Sigmoid colon (tissue), 7 donors: ENCODE results near the gene RYR3. TPM values are rescaled to one million over a fixed set of nuclear protein-coding genes. Genes with fewer than 3 reads are reported as not detected.

Source experiments
- DNase-seq: peaks from one replicate; pipeline ENCODE4 v3.0.0-alpha.2; 2019
- H3K27ac ChIP-seq, 4 donors: fragments of 200-600 bp; sonication (generic); one replicate each; pipeline ENCODE4 v1.5.1; 2016 to 2019; ENCODE audit warnings: mild to moderate bottlenecking in 1 of 4
- H3K27me3 ChIP-seq, 3 donors: fragments of 200-600 bp; sonication (generic); one replicate each; pipeline ENCODE4 v1.5.1; 2019; ENCODE audit warnings: mild to moderate bottlenecking in 1 of 3
- H3K36me3 ChIP-seq, 4 donors: fragments of 200-600 bp; sonication (generic); one replicate each; pipeline ENCODE4 v1.5.1; 2016 to 2019
- H3K4me1 ChIP-seq, 4 donors: fragments of 200-600 bp; sonication (generic); one replicate each; pipeline ENCODE4 v1.5.1; 2017 to 2019
- H3K4me3 ChIP-seq, 4 donors: fragments of 200-600 bp; sonication (generic); one replicate each; pipeline ENCODE4 v1.5.1; 2017 to 2019; ENCODE audit warnings: mild to moderate bottlenecking in 2 of 4, moderate library complexity in 1 of 4
- H3K9me3 ChIP-seq, 4 donors: fragments of 200-600 bp in 3 of 4; sonication (generic) in 3 of 4; one replicate each; pipeline versions ENCODE4 v1.5.1 to v1.6.1; 2013 to 2019
- EP300 ChIP-seq, 4 donors: sonication (generic); formaldehyde crosslinking; IDR thresholded peaks; one replicate each; pipeline ENCODE4 v1.6.1; 2017; ENCODE audit warnings: antibody characterized with exemption in 4 of 4
- POLR2A ChIP-seq, 2 donors: fragments of 450-650 bp; IDR thresholded peaks; one replicate each; pipeline ENCODE4 v1.6.1; 2016; ENCODE audit warnings: antibody characterized with exemption in 2 of 2, mild to moderate bottlenecking in 2 of 2, moderate library complexity in 2 of 2
- POLR2AphosphoS5 ChIP-seq, 4 donors: sonication (generic); formaldehyde crosslinking; IDR thresholded peaks; one replicate each; pipeline ENCODE4 v1.6.1; 2017; ENCODE audit warnings: antibody characterized with exemption in 4 of 4
- WGBS, 2 donors: extraction: QIAGEN DNeasy Blood & Tissue Kit; methylation state at CpG; one replicate each; pipeline ENCODE4 v1.1.7; 2013; 5-methylcytosine and 5-hydroxymethylcytosine counted together
- intact Hi-C: fragments of 100-400 bp; cut with DNase I; formaldehyde crosslinking; loops from one replicate; pipeline ENCODE4 v1.15.1; 2023
- polyA plus RNA-seq, 3 donors: library from polyadenylated mRNA; stranded (reverse); fragments of 200-250 nt; gene quantifications; one replicate each; pipeline ENCODE4 v1.2.3, GENCODE V29; 2013
- total RNA-seq, 4 donors: library from RNA; depleted of rRNA; stranded (reverse); fragments of >200 nt; gene quantifications; one replicate each; pipeline ENCODE4 v1.1.0, GENCODE V29; 2016
- TF ChIP-seq, protein P1 (sequence below), 4 experiments: fragments of 450-650 bp in 3 of 4; fragments of 200-600 bp in 1 of 4; IDR thresholded peaks; one replicate each; pipeline ENCODE4 v1.5.1; 2016 to 2019; ENCODE audit warnings: antibody characterized with exemption in 4 of 4, mild to moderate bottlenecking in 3 of 4, moderate library complexity in 2 of 4
- donor health status: healthy with polysubstance abuse.
- donor health status: Bipolar disorder and iron deficiency.
- donor health status: healthy.

RYR3 gene
- total and polyA plus RNA-seq, 7 donors: 0.38 to 29.1 (median 10.5) TPM; not detected in 1

DNA sequence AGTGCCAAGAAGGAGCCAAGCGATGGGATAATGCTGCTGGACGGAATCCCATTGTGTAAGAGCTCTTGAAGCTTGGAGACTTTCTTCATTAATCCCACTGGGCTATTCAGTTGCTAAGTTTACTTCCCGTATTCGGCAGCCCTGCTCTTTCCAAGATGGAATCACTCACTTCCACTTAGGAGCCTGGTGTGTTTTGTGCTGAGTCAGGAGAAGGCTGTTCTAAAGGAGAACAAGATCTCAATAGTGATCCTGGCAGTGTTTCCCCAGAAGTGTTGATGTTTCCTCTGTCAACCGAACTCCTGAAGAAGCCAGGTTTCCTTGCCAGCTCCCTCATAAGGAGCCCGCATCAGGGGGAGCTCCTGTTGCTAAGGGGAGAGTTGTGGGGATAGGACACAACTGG, 387.4 kb downstream of the RYR3 start:
- intact Hi-C loops: no loop called here

DNA sequence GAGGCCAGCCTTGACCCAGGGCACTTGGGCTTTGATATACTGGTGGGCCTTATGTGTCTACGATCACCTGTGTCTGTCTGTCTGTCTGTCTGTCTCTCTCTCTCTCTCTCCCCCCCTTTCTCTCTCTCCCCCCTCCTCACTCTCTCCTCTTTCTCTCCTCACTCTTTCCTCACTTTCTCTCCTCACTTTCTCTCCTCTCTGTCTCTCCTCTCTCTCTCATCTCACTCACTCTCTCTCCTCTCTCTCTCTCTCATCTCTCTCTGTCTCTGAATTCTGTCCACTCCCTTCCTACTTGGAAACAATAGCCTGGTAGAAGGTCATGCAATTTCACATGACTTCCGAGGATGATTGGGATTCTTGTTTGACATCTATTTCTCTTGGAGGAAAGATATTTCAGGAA, 388.4 kb downstream of the RYR3 start:
- H3K36me3 ChIP-seq: peaks cover 0 to 7% (median 0%) of the 10 kb centered on the region in 4 donors
- TF ChIP-seq, protein P1, sequence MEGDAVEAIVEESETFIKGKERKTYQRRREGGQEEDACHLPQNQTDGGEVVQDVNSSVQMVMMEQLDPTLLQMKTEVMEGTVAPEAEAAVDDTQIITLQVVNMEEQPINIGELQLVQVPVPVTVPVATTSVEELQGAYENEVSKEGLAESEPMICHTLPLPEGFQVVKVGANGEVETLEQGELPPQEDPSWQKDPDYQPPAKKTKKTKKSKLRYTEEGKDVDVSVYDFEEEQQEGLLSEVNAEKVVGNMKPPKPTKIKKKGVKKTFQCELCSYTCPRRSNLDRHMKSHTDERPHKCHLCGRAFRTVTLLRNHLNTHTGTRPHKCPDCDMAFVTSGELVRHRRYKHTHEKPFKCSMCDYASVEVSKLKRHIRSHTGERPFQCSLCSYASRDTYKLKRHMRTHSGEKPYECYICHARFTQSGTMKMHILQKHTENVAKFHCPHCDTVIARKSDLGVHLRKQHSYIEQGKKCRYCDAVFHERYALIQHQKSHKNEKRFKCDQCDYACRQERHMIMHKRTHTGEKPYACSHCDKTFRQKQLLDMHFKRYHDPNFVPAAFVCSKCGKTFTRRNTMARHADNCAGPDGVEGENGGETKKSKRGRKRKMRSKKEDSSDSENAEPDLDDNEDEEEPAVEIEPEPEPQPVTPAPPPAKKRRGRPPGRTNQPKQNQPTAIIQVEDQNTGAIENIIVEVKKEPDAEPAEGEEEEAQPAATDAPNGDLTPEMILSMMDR (IDR thresholded peaks at IDR 0.05): no peak
- TF ChIP-seq POLR2A (IDR thresholded peaks at IDR 0.05) (no peak), POLR2AphosphoS5 (IDR thresholded peaks at IDR 0.05) (no peak), EP300 (IDR thresholded peaks at IDR 0.05) (no peak)
- no peaks in the 10 kb centered on the region for H3K27me3 ChIP-seq
- intact Hi-C loops: no loop called here
- no peak overlapping the region for H3K4me3 ChIP-seq
- H3K4me1 ChIP-seq: peaks cover 0 to 5% (median 0%) of the 10 kb centered on the region in 4 donors
- no peak for DNase-seq
- WGBS, 2 donors: 85 to 94% methylated on average over 2 of the region's 2 CpGs
- H3K9me3 ChIP-seq: no peaks in the 10 kb centered on the region
- no peak overlapping the region for H3K27ac ChIP-seq

More for the DNA sequence above, 387.4 kb downstream of the RYR3 start:
- no peaks in the 10 kb centered on the region for H3K27me3 ChIP-seq
- WGBS, 2 donors: 71 to 72% methylated on average over 6 of the region's 6 CpGs
- H3K36me3 ChIP-seq: peaks cover 0 to 7% (median 0%) of the 10 kb centered on the region in 4 donors
- no peak for DNase-seq
- TF ChIP-seq, protein P1 (IDR thresholded peaks at IDR 0.05): no peak
- no peak for TF ChIP-seq EP300 (IDR thresholded peaks at IDR 0.05)
- no peaks in the 10 kb centered on the region for H3K9me3 ChIP-seq
- peaks cover 0 to 5% (median 0%) of the 10 kb centered on the region in 4 donors for H3K4me1 ChIP-seq
- H3K4me3 ChIP-seq: no peak overlapping the region
- H3K27ac ChIP-seq: no peak overlapping the region

- intact Hi-C loops: loop anchor here (2.0 to 5.0 kb wide), 3 partner anchors 391 to 611 kb away; no protein-coding TSS in a partner anchor
- no peaks in the 10 kb centered on the region for H3K27me3 ChIP-seq
- H3K9me3 ChIP-seq: no peaks in the 10 kb centered on the region
- no peak overlapping the region for H3K4me3 ChIP-seq
- H3K4me1 ChIP-seq: peaks cover 0 to 5% (median 0%) of the 10 kb centered on the region in 4 donors
- H3K27ac ChIP-seq: no peak overlapping the region
- TF ChIP-seq POLR2A (IDR thresholded peaks at IDR 0.05) (no peak), EP300 (IDR thresholded peaks at IDR 0.05) (no peak), POLR2AphosphoS5 (IDR thresholded peaks at IDR 0.05) (no peak)
- TF ChIP-seq, protein P1 (IDR thresholded peaks at IDR 0.05): no peak
- WGBS, 2 donors: 59 to 74% methylated on average over 14 of the region's 14 CpGs
- H3K36me3 ChIP-seq: peaks cover 0 to 7% (median 0%) of the 10 kb centered on the region in 4 donors
- no peak for DNase-seq
Observed at GRCh38 chr15:33699691-33700447, 389.1 kb downstream of the RYR3 start.

DNA sequence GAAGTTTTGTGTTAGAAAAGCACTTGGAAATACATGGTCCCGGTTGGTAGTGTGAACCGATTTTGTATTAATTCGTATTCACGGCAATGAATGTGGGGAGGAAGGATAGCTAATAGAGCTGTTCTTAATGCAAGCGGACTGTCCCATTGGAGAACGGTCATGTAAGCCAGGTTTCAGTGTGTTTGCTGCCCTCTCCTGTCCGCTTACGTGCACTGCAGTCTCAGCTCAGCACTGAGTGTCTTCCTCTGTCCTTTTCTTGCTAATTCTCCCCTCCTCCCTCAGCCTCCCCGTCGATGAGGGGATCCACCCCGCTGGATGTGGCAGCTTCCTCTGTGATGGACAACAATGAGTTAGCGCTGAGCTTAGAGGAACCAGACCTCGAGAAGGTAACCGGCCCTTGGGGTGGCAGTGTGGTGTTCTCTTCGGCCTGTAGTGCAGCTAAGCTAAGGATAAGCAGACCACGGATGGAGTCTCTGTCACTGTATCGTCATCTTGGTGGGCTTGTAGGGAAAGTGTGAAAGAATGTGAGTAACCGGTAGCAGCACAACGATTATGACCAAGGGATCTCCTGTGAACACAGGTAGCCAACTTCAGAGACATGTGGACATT, 390.0 kb downstream of the RYR3 start:
- WGBS, 2 donors: 20 to 27% methylated on average over 19 of the region's 19 CpGs
- H3K27ac ChIP-seq: no peak overlapping the region
- peaks cover 0 to 7% (median 0%) of the 10 kb centered on the region in 4 donors for H3K36me3 ChIP-seq
- no peak overlapping the region for H3K4me3 ChIP-seq
- no peak for TF ChIP-seq EP300 (IDR thresholded peaks at IDR 0.05)
- TF ChIP-seq POLR2AphosphoS5 (IDR thresholded peaks at IDR 0.05): no peak
- no peak for TF ChIP-seq POLR2A (IDR thresholded peaks at IDR 0.05)
- TF ChIP-seq, protein P1 (IDR thresholded peaks at IDR 0.05): peak; percentile 27 to 89 (median 74)
- peaks cover 0 to 5% (median 0%) of the 10 kb centered on the region in 4 donors for H3K4me1 ChIP-seq
- no peaks in the 10 kb centered on the region for H3K9me3 ChIP-seq
- H3K27me3 ChIP-seq: no peaks in the 10 kb centered on the region
- DNase-seq: peak; percentile 72
- intact Hi-C loops: loop anchor here (2.0 to 5.0 kb wide), 3 partner anchors 392 to 612 kb away; no protein-coding TSS in a partner anchor
